Mesenchymal stem cell (in vitro differentiated cells and primary cell): ENCODE data around the gene SPAG6.

ENCODE experiments used
- DNase-seq: peaks from one replicate; pipeline ENCODE4 v3.0.0-alpha.2; 2013
- H2AFZ ChIP-seq: one replicate; pipeline ENCODE4 v1.6.1; 2013; ENCODE audit warnings: low read depth, mild to moderate bottlenecking, control low read depth, inconsistent platforms, low read length, moderate library complexity
- H2AK5ac ChIP-seq: 2 replicates; pipeline ENCODE4 v1.6.1; 2013; ENCODE audit warnings: low read length, moderate library complexity, mild to moderate bottlenecking, inconsistent platforms; ENCODE audit not compliant: severe bottlenecking
- H2BK120ac ChIP-seq: one replicate; pipeline ENCODE4 v1.6.1; 2013; ENCODE audit warnings: low read depth, mild to moderate bottlenecking, inconsistent platforms, low read length, moderate library complexity
- H2BK12ac ChIP-seq, 2 experiments: one replicate each; pipeline ENCODE4 v1.6.1; 2013; ENCODE audit warnings: inconsistent platforms in 2 of 2, low read length in 2 of 2, mild to moderate bottlenecking in 2 of 2, moderate library complexity in 2 of 2, control low read depth in 1 of 2
- H2BK15ac ChIP-seq: one replicate; pipeline ENCODE4 v1.6.1; 2013; ENCODE audit warnings: mild to moderate bottlenecking, low read depth, inconsistent platforms; ENCODE audit not compliant: poor library complexity, severe bottlenecking
- H2BK5ac ChIP-seq: 2 replicates; pipeline ENCODE4 v1.6.1; 2013; ENCODE audit warnings: low read depth, mild to moderate bottlenecking, low read length, control low read depth, inconsistent platforms; ENCODE audit not compliant: poor library complexity, severe bottlenecking
- H3K14ac ChIP-seq, 2 experiments: one replicate each; pipeline ENCODE4 v1.6.1; 2013; ENCODE audit warnings: inconsistent platforms in 2 of 2, low read length in 2 of 2, control low read depth in 1 of 2, mild to moderate bottlenecking in 1 of 2, moderate library complexity in 1 of 2
- H3K18ac ChIP-seq, 2 experiments: one replicate each; pipeline ENCODE4 v1.6.1; 2013; ENCODE audit warnings: inconsistent platforms in 2 of 2, low read length in 2 of 2, control low read depth in 1 of 2, low read depth in 1 of 2, mild to moderate bottlenecking in 1 of 2
- H3K23ac ChIP-seq, 2 experiments: one replicate each; pipeline ENCODE4 v1.6.1; 2013; ENCODE audit warnings: inconsistent platforms in 2 of 2, low read length in 2 of 2, mild to moderate bottlenecking in 2 of 2, moderate library complexity in 2 of 2, control low read depth in 1 of 2
- H3K27ac ChIP-seq: 2 replicates; pipeline ENCODE4 v1.5.1; 2013; ENCODE audit warnings: mild to moderate bottlenecking, moderate library complexity, low read length, control low read depth, inconsistent platforms; ENCODE audit not compliant: poor library complexity, severe bottlenecking
- H3K27me3 ChIP-seq, 2 experiments: 2 replicates each; pipeline versions ENCODE4 v1.6.1 to v1.7.0; 2013; ENCODE audit warnings: low read length in 2 of 2, mild to moderate bottlenecking in 2 of 2, moderate library complexity in 2 of 2, control low read depth in 1 of 2, inconsistent platforms in 1 of 2; ENCODE audit not compliant: control insufficient read depth in 1 of 2, insufficient read depth in 1 of 2
- H3K36me3 ChIP-seq, 2 experiments: 2 replicates each; pipeline versions ENCODE4 v1.6.1 to v1.7.0; 2013; ENCODE audit warnings: low read length in 2 of 2, control low read depth in 1 of 2, inconsistent platforms in 1 of 2, low read depth in 1 of 2, mild to moderate bottlenecking in 1 of 2; ENCODE audit not compliant: insufficient read depth in 2 of 2, control insufficient read depth in 1 of 2
- H3K4ac ChIP-seq, 2 experiments: one replicate each; pipeline ENCODE4 v1.6.1; 2013; ENCODE audit warnings: inconsistent platforms in 2 of 2, low read length in 2 of 2, mild to moderate bottlenecking in 2 of 2, moderate library complexity in 2 of 2, control low read depth in 1 of 2, low read depth in 1 of 2
- H3K4me1 ChIP-seq: 2 replicates; pipeline ENCODE4 v1.6.1; 2013; ENCODE audit warnings: low read depth, low read length, control low read depth; ENCODE audit not compliant: control insufficient read depth, insufficient read depth
- H3K4me2 ChIP-seq: 2 replicates; pipeline ENCODE4 v1.6.1; 2013; ENCODE audit warnings: low read length, mild to moderate bottlenecking, inconsistent platforms; ENCODE audit not compliant: poor library complexity, severe bottlenecking
- H3K4me3 ChIP-seq, 2 experiments: 2 replicates each; pipeline versions ENCODE4 v1.5.1 to v1.7.0; 2013; ENCODE audit warnings: low read length in 2 of 2, mild to moderate bottlenecking in 2 of 2, control low read depth in 1 of 2, low read depth in 1 of 2; ENCODE audit not compliant: insufficient read depth in 1 of 2
- H3K79me1 ChIP-seq: replicated peaks from 2 replicates; pipeline ENCODE4 v1.6.1; 2013; ENCODE audit warnings: mild to moderate bottlenecking, control low read depth, low read length, inconsistent platforms; ENCODE audit not compliant: poor library complexity, severe bottlenecking
- H3K9ac ChIP-seq: 2 replicates; pipeline ENCODE4 v1.7.0; 2013; ENCODE audit warnings: mild to moderate bottlenecking, low read length, moderate library complexity
- H3K9me3 ChIP-seq: 2 replicates; pipeline ENCODE4 v1.7.0; 2013; ENCODE audit warnings: mild to moderate bottlenecking, low read length; ENCODE audit not compliant: control insufficient read depth
- H4K8ac ChIP-seq: one replicate; pipeline ENCODE4 v1.6.1; 2013; ENCODE audit warnings: inconsistent platforms, mild to moderate bottlenecking, low read length, moderate library complexity
- H4K91ac ChIP-seq: one replicate; pipeline ENCODE4 v1.6.1; 2013; ENCODE audit warnings: mild to moderate bottlenecking, low read length, inconsistent platforms
- WGBS: methylation state at CpG from one replicate; pipeline ENCODE4 v1.1.7; 2013; ENCODE audit warnings: mixed read lengths; 5-methylcytosine and 5-hydroxymethylcytosine counted together

SPAG6 gene

DNA sequence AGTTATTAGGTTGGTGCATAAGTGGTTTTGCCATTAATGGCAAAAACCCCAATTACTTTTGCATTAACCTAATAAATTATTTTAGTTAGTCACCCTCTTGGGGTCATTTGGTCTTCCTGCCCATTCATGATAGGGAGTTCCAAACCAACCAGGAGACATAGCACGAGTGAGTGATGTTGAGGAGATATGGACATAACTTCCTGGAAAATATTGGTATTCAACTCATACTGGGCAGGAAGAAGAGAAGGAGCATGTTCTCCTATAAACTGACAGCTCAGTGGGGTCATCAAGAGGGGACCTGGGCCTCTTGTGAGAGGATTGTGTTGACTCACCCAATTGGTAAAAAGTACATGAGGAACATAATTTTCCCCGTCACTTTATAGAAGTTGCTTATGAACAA, 23.7 kb downstream of the SPAG6 start:
- no peak for DNase-seq
- 92% methylated on average over 1 of the region's 2 CpGs for WGBS
- Histone ChIP-seq H3K4me3 (no peak overlapping the region), H3K9me3 (no peaks in the 10 kb centered on the region), H2AK5ac (no peak overlapping the region), H3K9ac (no peak overlapping the region), H2BK120ac (no peak overlapping the region), H3K14ac (no peak overlapping the region), H3K4ac (no peak overlapping the region), H3K27ac (no peak overlapping the region), H3K18ac (no peak overlapping the region), H2BK15ac (no peak overlapping the region), H3K79me1 (no peaks in the 10 kb centered on the region), H3K27me3 (no peaks in the 10 kb centered on the region), H4K8ac (no peak overlapping the region), H2BK12ac (no peak overlapping the region), H2AFZ (no peak overlapping the region), H3K23ac (no peak overlapping the region), H3K4me2 (no peak overlapping the region), H4K91ac (no peak overlapping the region), H3K36me3 (no peaks in the 10 kb centered on the region), H3K4me1 (no peaks in the 10 kb centered on the region), H2BK5ac (no peak overlapping the region)

DNA sequence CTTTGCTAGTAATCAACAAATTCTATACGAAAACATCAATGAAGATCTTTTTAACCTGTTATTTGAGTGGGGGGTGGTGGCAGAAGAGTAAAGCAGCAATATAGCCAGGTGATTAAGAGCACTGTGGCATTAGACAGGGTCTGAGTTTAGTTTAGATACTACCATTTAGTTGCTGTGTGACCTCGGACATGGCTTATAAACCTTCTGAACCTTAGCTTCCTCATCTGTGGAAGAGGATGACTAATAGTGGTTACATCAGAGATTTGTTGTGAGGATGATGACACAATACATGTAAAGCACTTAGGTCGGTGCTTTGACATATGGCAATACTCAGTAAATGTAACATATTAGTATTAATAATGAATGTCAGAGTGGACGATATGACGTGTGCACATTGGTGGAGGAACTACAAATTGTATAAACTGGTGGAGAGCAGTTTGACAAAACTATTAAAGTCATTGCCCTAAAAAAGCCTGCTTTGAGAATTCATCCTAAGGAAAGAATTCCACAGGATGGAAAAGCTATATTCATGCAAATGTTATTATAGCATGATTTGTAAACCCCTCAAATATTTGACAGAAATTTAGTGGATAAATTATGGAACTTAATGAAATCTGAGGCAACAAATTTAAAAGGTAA, 24.3 kb downstream of the SPAG6 start:
- Histone ChIP-seq H3K36me3 (no peaks in the 10 kb centered on the region), H2BK120ac (no peak overlapping the region), H3K14ac (no peak overlapping the region), H3K27ac (no peak overlapping the region), H3K79me1 (no peaks in the 10 kb centered on the region), H2AFZ (no peak overlapping the region), H3K18ac (no peak overlapping the region), H3K27me3 (no peaks in the 10 kb centered on the region), H2BK12ac (no peak overlapping the region), H3K4ac (no peak overlapping the region), H3K4me3 (no peak overlapping the region), H3K9ac (no peak overlapping the region), H4K91ac (no peak overlapping the region), H3K9me3 (no peaks in the 10 kb centered on the region), H2BK5ac (no peak overlapping the region), H2AK5ac (no peak overlapping the region), H3K23ac (no peak overlapping the region), H4K8ac (no peak overlapping the region), H3K4me2 (no peak overlapping the region), H3K4me1 (no peaks in the 10 kb centered on the region), H2BK15ac (no peak overlapping the region)
- 89% methylated on average over 4 of the region's 5 CpGs for WGBS
- peak; percentile 67 for DNase-seq

DNA sequence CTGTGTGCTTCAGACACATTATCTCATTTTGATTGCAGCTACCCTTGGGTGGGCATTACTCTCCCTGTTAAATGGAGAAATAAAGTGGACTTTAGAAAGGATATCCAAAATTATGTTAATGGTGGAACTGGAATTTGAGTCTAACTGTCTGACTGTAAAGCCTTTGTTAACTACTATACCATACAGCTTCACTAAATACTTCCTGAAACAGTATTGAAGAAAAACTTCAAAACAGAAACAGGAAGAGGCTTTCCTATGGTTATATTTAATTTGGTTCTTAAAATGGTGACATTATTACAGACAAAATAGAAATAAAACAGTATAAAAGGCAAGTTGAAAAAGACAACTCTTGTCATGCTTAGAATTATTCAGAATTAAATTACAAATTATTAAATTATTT, 25.0 kb downstream of the SPAG6 start:
- no peak overlapping the region for H2BK120ac ChIP-seq
- no peak overlapping the region for H2AFZ ChIP-seq
- H3K14ac ChIP-seq: no peak overlapping the region
- H4K8ac ChIP-seq: no peak overlapping the region
- H3K27me3 ChIP-seq: no peaks in the 10 kb centered on the region
- H3K9me3 ChIP-seq: no peaks in the 10 kb centered on the region
- H3K79me1 ChIP-seq: no peaks in the 10 kb centered on the region
- no peak overlapping the region for H2AK5ac ChIP-seq
- no peak overlapping the region for H2BK15ac ChIP-seq
- DNase-seq: no peak
- H3K4me2 ChIP-seq: no peak overlapping the region
- no peak overlapping the region for H3K4ac ChIP-seq
- no peak overlapping the region for H4K91ac ChIP-seq
- no peaks in the 10 kb centered on the region for H3K4me1 ChIP-seq
- no peaks in the 10 kb centered on the region for H3K36me3 ChIP-seq
- no peak overlapping the region for H3K9ac ChIP-seq
- H2BK5ac ChIP-seq: no peak overlapping the region
- no peak overlapping the region for H3K18ac ChIP-seq
- H3K23ac ChIP-seq: no peak overlapping the region
- no peak overlapping the region for H2BK12ac ChIP-seq
- H3K4me3 ChIP-seq: no peak overlapping the region
- no peak overlapping the region for H3K27ac ChIP-seq

DNA sequence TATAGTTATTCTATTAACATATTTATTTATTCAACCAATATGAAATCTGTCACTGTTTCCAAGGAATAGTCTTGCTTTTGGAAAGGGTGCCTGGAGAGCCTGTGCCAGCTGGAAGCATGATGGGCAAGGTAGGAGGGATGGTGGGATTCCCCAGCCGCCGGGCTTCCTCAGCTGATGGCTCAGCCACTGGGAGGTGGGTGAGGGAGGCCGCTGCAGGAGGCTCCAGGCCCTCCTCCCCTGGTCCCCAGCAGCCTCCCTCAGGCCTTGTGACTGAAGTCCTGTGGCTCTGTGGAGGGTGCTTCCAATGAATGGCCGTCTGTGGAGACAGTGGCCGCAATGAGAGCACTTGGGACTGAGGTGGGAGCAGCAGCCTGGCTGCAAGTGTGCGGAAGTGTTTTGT, 27.0 kb downstream of the SPAG6 start:
- WGBS: 89% methylated on average over 6 of the region's 6 CpGs
- Histone ChIP-seq H3K9ac (peak overlapping the region; percentile 37), H3K4me3 (peak overlapping the region in 1 of 2 experiments; percentile 45), H4K8ac (no peak overlapping the region), H3K27me3 (no peaks in the 10 kb centered on the region), H3K79me1 (no peaks in the 10 kb centered on the region), H3K4me1 (no peaks in the 10 kb centered on the region), H3K9me3 (no peaks in the 10 kb centered on the region), H2BK120ac (no peak overlapping the region), H3K23ac (no peak overlapping the region), H3K27ac (no peak overlapping the region), H2AK5ac (no peak overlapping the region), H3K4ac (no peak overlapping the region), H2BK12ac (no peak overlapping the region), H3K14ac (no peak overlapping the region), H2BK15ac (no peak overlapping the region), H4K91ac (no peak overlapping the region), H2AFZ (no peak overlapping the region), H3K4me2 (no peak overlapping the region), H2BK5ac (no peak overlapping the region), H3K36me3 (no peaks in the 10 kb centered on the region), H3K18ac (no peak overlapping the region)
- DNase-seq: no peak
